Measurements from ENCODE around the gene EDAR.

The EDAR gene

DNA sequence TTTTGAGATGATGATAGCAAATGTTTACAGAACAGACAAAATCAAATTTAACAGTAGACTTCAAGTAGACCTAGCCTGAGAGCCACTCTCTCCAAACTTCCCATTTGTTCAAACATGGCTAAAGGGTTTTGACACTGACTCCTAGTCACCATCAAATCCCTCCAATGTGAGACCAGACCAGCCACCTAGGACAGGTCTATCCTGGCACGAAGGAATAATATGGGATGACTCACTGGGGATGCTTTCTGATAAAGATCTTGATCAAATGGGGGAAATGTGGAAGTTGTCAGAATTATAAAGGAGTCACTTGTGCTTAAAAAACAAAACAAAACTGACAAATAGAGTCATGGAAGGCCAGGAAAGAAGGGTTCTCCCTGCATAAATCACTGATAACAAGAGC, 95.7 kb downstream of the EDAR start:
- H3K4me3 ChIP-seq (ENCODE audit: control insufficient read depth, low read depth, low read length) = no peak overlapping the region
- DNase-seq (ENCODE audit: low read depth) = no peak
- TF ChIP-seq CTCF (IDR thresholded peaks at IDR 0.05; ENCODE audit: control insufficient read depth, insufficient read depth, low read depth, low read length, missing control alignments) = no peak

DNA sequence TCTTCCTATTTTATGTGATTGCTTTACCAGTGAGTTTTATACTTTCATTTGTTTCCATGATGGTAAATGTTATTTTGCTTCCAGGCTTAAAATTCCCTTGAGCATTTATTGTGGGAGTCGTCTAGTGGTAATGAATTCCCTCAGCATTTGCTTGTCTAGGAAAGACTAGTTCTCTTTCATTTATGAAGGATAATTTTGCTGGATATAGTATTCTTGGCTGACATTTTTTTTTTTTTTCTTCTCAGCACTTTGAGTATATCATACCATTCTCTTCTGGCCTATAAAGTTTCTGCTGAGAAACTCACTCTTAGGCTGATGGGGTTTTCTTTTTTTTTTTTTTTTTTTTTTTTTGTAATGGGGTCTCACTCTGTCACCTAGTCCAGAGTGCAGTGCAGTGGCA, 99.1 kb downstream of the EDAR start:
- no peak for DNase-seq (ENCODE audit: low read depth)
- no peak overlapping the region for H3K4me3 ChIP-seq (ENCODE audit: control insufficient read depth, low read depth, low read length)
- TF ChIP-seq CTCF (IDR thresholded peaks at IDR 0.05; ENCODE audit: control insufficient read depth, insufficient read depth, low read depth, low read length, missing control alignments) = no peak

DNA sequence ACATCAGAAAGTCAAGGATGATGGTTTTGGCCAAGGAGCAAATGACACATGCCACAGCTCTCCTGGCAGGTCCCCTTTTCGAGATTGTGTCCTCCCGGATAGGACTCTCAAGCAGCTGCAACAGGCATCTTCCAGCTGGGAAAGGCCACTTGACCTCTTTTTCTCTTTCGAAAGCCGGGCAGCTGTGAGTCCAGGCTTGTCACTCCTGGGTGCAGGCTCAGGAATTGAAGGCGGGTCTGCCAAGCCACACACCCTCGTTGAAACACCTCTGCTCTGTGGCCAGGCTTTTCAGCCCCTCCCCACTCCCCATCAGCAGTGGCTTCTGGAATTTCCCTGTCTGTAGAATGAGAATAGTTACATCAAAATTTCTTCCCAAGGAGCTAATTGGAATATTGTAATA, 104.4 kb downstream of the EDAR start:
- no peak for DNase-seq (ENCODE audit: low read depth)
- TF ChIP-seq CTCF (IDR thresholded peaks at IDR 0.05; ENCODE audit: control insufficient read depth, insufficient read depth, low read depth, low read length, missing control alignments) = no peak
- no peak overlapping the region for H3K4me3 ChIP-seq (ENCODE audit: control insufficient read depth, low read depth, low read length)

DNA sequence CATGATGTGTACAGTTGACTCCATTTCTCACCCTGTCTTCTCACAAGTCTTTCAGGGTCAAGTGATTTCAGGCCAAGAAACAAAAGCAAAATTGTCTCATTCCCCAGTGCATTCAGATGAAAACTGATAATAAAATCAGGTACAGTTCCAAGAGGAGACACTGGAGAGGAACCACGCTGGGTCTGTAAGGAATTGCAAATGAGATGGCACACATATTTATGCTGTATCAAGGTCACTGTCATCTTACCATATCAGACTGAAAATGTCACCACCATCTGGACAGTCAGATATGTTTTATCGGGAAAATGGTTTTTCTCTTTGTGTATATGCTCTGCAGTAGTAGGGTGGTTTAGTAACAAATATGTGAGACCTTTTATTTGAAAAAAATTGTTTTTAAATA, 110.7 kb downstream of the EDAR start:
- no peak overlapping the region for H3K4me3 ChIP-seq (ENCODE audit: control insufficient read depth, low read depth, low read length)
- DNase-seq (ENCODE audit: low read depth) = no peak
- TF ChIP-seq CTCF (IDR thresholded peaks at IDR 0.05; ENCODE audit: control insufficient read depth, insufficient read depth, low read depth, low read length, missing control alignments) = no peak

- no peak for TF ChIP-seq CTCF (IDR thresholded peaks at IDR 0.05; ENCODE audit: control insufficient read depth, insufficient read depth, low read depth, low read length, missing control alignments)
- no peak for DNase-seq (ENCODE audit: low read depth)
- H3K4me3 ChIP-seq (ENCODE audit: control insufficient read depth, low read depth, low read length) = no peak overlapping the region
These were observed 111.5 kb downstream of the EDAR start for GRCh38 chr2:108877506-108877905.

GRCh38 chr2:108870069-108870644, 118.9 kb downstream of the EDAR start:
- TF ChIP-seq CTCF (IDR thresholded peaks at IDR 0.05; ENCODE audit: control insufficient read depth, insufficient read depth, low read depth, low read length, missing control alignments) = no peak
- no peak overlapping the region for H3K4me3 ChIP-seq (ENCODE audit: control insufficient read depth, low read depth, low read length)
- no peak for DNase-seq (ENCODE audit: low read depth)

GRCh38 chr2:108869542-108869941, 119.5 kb downstream of the EDAR start:
- no peak for DNase-seq (ENCODE audit: low read depth)
- no peak for TF ChIP-seq CTCF (IDR thresholded peaks at IDR 0.05; ENCODE audit: control insufficient read depth, insufficient read depth, low read depth, low read length, missing control alignments)
- H3K4me3 ChIP-seq (ENCODE audit: control insufficient read depth, low read depth, low read length) = no peak overlapping the region
